Epithelial cell of proximal tubule (primary cell): Measurements from ENCODE around the gene ALDH4A1. TPM values are rescaled to one million over a fixed set of nuclear protein-coding genes. Genes with fewer than 3 reads are reported as not detected.

ENCODE experiments used
- DNase-seq: peaks from one replicate; pipeline ENCODE4 v3.0.0-alpha.2; 2011; ENCODE audit warnings: low read depth
- H3K4me3 ChIP-seq: 2 replicates; pipeline ENCODE4 v1.5.1; 2011; ENCODE audit warnings: low read depth, mild to moderate bottlenecking, low read length
- CTCF ChIP-seq: conservative IDR thresholded peaks from 2 replicates; pipeline ENCODE4 v1.5.1; 2012; ENCODE audit warnings: low read depth, mild to moderate bottlenecking, low read length
- total RNA-seq: library from RNA; depleted of rRNA; stranded (reverse); fragments of >200 nt; gene quantifications from 2 replicates; pipeline ENCODE4 v1.2.3, GENCODE V29; 2015

ALDH4A1 gene
- total RNA-seq, 1 donor from 2014 or later = 15.2 TPM

GRCh38 chr1:18881164-18881563 lies 21.2 kb downstream of the ALDH4A1 start:
- no peak overlapping the region for H3K4me3 ChIP-seq
- DNase-seq = no peak
- no peak for TF ChIP-seq CTCF

GRCh38 chr1:18880585-18880984 lies 21.8 kb downstream of the ALDH4A1 start:
- no peak for TF ChIP-seq CTCF
- H3K4me3 ChIP-seq = no peak overlapping the region
- no peak for DNase-seq

- no peak for TF ChIP-seq CTCF
- no peak overlapping the region for H3K4me3 ChIP-seq
- no peak for DNase-seq
Measured at GRCh38 chr1:18879791-18880309, 22.5 kb downstream of the ALDH4A1 start.

- no peak overlapping the region for H3K4me3 ChIP-seq
- DNase-seq = no peak
- TF ChIP-seq CTCF = no peak
Measured at GRCh38 chr1:18879215-18879790, 23.1 kb downstream of the ALDH4A1 start.

GRCh38 chr1:18878538-18879214 lies 23.7 kb downstream of the ALDH4A1 start:
- no peak for TF ChIP-seq CTCF
- H3K4me3 ChIP-seq = no peak overlapping the region
- no peak for DNase-seq

GRCh38 chr1:18877282-18877681 lies 25.1 kb downstream of the ALDH4A1 start:
- TF ChIP-seq CTCF = no peak
- H3K4me3 ChIP-seq = no peak overlapping the region
- no peak for DNase-seq

- no peak for TF ChIP-seq CTCF
- no peak overlapping the region for H3K4me3 ChIP-seq
- DNase-seq = no peak
Measured at GRCh38 chr1:18876210-18876609, 26.1 kb downstream of the ALDH4A1 start.
